IPS DF 4.7 (cell line): Measurements from ENCODE around the gene ADGRG4.

Experiments
- DNase-seq: peaks from one replicate; pipeline ENCODE4 v3.0.0-alpha.2; 2013; ENCODE audit warnings: low spot score; ENCODE audit errors: extremely low read depth

Gene ADGRG4

DNA sequence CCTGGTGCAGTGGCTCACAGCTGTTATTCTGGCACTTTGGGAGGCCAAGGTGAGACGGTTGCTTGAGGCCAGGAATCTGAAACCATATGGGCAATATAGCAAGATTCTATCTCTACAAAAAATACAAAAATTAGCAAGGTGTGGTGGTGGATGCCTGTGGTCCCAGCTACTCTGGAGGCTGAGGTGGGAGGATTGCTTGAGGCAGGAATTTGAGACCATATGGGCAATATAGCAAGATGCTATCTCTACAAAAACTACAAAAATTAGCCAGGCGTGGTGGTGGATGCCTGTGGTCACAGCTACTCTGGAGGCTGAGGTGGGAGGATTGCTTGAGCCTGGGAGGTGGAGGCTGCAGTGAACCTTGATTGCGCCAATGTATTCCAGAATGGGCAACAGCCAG, 2.3 kb downstream of the ADGRG4 start:
- no peak for DNase-seq

DNA sequence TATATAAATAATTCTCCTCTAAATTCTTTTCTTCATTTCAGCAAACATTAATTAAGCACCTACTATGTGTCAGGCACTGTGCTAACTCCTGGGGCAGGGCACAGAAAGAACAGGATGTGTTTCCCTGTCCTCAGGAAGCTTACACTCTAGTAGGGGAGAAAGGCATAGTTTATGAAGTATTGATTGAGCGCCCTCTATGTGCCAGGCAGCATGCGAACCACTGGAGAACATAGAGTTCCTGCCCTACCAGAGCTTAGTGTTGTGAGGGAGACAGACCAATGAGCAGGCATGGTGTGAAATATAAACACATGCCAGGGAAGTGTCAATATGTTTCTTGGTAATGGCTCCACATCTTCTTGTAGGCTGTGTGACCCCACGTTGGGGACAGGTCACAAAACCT, 3.7 kb downstream of the ADGRG4 start:
- DNase-seq, result no peak

DNA sequence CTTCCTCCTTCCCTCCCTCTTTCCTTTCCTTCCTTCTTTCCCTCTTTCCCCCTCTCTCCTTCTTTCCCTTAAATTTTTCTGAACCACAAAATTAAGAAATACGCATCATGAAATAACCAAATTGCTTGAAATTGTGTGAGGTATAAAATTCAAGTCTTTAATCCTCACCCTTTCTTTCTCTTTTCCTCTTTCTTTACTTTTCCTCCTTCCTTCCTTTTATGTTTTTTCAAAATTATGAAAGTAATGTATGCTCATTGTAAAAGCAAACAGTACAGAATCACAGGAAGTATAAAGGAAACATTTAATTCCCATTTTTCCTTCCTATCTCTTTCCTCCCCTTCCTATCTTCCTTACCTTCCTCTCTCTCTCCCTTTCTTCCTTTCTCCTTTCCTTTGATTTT, 5.4 kb downstream of the ADGRG4 start:
- DNase-seq, result no peak

DNA sequence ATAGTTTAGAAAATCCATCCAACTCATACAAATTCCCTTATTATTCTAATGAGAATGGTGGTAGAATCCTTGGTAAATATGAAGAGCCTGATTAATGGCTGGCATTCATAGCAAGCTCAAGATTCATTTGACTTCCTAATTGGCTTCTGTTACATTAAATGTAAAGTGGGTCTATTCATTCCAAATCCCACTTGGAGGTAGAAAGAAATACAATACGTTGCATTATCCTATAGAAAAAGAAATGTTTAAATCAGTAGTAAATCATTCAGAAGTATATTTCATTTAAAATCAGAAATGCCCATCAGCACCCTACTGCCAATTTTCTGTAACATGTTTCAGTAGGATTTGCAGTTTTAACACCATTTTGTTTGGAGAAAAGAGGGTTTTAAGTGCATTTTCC, 6.7 kb downstream of the ADGRG4 start:
- DNase-seq, result no peak

DNA sequence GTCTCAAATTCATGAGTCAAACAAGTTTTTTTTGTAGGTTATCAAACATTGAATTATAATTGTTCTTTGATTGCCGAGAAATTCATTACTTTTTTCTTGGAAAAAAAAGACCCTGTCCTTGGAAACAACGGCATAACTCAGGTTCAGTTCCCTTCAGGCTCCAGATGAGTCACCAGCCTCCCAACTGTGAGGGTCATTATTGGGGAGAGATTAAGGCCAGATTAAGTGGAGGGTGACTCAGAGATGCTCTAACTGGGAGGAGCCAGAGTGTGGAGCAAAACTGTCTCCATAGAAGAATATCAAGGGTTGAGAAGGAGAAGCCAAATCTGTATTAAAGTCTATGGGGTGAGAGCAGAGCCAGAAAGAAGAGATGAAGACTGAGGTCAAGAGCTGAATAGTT, 9.6 kb downstream of the ADGRG4 start:
- no peak for DNase-seq

DNA sequence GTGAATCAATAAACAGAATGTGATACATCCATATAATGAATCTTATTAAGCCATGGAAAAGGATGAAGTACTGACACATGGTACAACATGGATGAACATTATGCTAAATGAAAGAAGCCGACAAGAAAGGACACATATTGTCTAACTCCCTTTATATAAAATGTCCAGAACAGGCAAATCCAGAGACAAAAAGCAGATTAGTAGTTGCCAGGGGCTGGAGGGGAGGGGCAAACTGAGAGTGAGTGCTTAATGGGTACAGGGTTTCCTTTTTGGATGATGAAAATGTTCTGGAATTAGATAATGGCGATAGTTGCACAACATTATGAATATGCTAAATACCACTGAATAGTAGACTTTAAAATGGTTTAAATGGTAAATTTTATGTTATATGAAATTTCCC, 17.4 kb downstream of the ADGRG4 start:
- DNase-seq, result no peak

DNA sequence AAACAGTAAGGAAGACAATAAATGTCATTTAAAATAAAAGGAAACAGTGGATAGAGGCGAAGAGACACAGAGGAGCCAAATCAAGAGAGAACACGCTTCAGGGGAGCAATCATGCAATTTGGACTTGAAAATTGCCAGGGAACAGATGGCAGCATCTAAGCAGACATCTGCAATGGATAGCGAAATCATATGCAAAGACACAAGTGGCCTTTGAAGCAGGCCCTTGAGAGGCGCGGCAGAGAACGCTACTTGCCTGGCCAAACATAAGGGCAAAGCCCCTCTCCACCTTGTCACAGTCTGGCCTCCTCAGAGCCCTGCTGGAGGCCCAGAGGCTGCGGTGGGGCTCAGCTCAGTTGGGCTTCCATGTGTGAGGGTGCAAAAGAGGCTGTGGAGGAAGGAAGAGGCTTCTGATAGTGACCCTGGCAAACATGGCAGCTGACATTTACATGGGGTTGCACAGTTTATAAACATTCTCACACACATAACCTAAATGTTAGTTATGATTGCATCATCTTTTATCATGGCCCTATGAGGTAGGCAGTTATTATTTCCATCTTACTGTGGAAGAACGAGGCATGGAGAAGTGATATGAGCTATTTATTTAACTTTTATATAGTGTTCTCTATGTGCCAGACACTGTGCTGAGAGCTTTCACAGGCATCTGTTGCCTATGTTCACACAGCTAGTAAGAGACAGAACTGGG, 18.3 kb downstream of the ADGRG4 start:
- DNase-seq, result no peak

DNA sequence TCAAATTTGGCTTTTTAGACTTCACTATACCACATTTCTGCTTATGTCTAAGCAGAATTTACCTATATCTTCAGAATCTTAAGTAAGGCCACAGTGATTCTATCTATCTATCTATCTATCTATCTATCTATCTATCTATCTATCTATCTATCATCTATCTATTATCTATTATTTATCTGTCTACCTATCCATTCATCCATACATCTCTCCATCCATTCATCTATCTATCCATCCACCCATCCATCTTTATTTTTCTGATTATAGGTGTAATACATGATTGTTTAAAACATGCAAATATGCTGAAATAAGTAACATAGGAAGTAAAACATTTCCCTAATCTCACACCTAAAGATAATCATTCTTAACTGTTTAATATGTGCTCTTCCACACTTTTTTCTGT, 18.8 kb downstream of the ADGRG4 start:
- no peak for DNase-seq

DNA sequence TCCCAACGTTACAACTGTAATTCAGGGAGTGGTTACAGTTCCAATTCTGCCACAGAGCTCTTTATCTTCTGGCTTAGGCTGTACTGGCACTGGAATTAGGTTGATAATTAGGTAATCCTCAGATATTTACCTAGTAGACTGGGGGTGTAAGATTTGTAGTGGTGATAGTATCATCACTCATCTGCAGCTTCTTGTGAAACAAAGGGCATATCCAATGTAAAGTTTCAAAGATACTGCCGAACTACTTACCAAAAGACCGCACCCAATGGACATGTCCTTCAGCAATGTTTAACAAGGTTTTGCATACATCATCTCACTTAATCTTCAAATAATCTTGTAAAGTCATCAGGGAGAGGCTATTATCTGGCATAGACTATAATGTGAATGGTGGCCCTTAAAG, 20.8 kb downstream of the ADGRG4 start:
- DNase-seq, result no peak

DNA sequence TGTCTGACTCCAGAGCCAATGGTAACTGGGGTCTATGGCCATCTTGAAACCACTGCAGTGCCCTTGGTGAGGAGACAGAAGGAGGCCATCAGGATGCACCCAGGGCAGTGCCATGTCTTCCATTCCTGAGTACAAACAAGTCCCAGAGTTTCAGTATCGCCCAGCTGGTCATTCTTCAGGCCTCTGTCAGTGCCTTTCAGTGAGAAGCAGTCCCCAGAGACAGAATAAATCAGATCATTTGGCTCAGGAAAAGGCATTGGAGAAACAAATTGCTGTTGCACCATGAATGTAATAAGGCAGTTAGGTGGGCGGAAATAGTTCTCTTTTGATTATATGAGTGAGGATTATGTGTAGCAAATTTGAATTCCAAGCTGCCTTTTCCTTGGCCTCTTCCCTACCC, 21.3 kb downstream of the ADGRG4 start:
- DNase-seq, result no peak

DNA sequence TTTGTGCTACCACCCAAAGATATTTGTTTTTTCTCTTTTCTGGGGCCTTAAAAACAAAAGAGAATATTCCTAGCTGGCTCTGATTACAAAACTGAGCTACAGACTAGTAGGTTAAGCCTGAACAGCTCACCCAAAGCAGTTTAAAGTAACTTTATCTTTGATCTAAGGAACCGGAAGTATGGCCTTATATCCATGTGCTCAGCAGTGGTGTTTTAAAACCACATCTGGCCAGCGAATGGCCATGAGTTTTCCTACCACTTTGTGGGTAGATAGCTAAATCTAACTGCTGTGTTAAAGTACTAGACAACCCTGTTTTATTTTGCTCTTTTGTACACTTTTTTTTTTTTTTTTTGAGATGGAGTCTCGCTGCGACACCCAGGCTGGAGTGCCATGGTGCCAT, 24.6 kb downstream of the ADGRG4 start:
- DNase-seq, result no peak

DNA sequence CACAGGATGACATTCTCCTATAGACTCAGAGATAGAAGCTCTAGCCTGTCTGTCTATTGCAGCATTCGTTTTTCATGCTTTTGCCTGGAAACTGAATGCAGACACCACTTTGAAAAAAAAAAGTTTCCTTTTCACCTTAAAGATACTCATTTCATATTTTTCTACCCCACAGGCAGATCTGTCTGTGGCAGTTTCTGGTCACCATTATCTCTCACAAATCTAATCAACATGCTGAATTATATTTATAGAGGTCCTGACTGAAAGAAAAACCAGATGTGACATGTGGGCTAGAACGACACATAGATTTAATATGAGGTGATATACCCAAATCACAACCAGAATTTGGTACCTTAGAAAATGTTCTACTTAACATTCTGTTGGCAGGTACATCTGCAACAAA, 28.2 kb downstream of the ADGRG4 start:
- DNase-seq, result no peak

DNA sequence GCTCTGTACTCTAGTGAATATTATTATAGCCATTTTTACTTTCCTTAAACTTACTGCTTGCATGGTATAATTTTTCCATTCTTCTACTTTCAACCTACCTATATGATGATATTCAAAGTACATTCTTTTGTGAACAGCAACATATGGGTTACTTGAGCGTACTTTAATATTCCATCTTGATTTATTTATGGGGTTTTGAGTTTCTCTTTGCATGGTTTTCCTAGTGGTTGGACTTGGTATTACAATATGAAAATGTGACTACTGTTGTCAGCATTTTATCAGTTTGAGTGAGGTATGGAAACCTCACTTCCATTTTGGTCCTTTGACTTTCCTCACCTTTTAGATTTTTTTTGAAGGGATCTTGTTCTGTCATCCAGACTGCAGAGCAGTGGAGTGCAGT, 35.9 kb downstream of the ADGRG4 start:
- no peak for DNase-seq

DNA sequence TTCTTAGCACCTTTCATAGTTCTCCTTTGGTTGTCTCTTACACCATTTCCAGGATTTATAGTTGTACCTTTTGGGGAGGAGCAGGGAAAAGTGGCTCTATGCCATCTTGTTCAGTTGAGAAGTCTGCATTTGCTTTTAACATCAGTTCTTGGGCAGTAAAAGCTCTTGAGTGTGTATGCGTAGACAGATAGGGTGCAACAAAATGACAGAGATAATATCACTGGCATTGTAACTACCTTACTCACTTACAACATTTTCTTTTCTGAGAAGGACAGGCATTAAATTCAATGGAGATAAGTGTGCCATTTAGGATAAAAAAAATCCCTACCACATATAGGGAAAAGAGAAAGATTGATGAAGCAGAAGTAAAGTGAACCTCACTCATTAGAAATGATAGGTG, 38.9 kb downstream of the ADGRG4 start:
- DNase-seq, result no peak

DNA sequence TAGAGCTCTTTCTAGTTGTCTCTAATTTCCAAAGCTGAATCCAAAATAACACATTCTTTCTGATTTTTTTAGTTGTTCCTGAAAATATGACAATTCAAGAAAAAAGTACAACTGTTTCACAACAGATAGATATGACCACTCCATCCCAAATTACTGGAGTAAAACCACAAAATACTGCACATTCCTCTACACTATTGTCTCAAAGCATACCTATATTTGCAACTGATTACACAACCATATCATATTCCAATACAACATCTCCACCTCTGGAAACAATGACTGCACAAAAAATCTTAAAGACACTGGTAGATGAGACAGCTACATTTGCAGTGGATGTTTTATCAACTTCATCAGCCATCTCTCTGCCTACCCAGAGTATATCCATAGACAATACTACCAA, 43.6 kb downstream of the ADGRG4 start:
- no peak for DNase-seq

DNA sequence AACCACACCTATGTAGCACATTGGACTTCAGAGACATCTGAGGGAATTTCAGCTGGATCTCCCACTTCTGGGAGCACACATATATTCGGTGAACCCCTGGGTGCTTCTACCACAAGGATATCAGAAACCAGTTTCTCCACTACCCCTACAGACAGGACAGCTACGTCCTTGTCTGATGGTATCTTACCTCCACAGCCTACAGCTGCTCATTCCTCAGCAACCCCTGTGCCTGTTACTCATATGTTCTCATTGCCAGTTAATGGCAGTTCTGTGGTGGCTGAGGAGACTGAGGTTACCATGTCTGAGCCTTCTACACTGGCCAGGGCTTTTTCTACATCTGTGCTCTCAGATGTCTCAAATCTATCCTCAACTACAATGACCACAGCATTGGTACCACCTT, 45.7 kb downstream of the ADGRG4 start:
- no peak for DNase-seq

DNA sequence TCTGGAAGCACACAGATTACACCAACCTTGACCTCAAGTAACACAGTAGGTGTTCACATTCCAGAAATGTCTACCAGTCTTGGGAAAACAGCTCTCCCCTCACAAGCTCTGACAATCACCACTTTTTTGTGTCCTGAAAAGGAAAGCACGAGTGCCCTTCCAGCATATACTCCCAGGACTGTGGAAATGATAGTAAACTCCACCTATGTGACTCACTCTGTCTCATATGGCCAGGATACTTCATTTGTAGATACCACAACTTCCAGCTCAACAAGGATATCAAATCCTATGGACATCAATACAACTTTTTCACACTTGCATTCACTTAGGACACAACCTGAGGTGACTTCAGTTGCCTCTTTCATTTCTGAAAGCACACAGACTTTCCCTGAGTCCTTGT, 46.9 kb downstream of the ADGRG4 start:
- DNase-seq, result no peak

DNA sequence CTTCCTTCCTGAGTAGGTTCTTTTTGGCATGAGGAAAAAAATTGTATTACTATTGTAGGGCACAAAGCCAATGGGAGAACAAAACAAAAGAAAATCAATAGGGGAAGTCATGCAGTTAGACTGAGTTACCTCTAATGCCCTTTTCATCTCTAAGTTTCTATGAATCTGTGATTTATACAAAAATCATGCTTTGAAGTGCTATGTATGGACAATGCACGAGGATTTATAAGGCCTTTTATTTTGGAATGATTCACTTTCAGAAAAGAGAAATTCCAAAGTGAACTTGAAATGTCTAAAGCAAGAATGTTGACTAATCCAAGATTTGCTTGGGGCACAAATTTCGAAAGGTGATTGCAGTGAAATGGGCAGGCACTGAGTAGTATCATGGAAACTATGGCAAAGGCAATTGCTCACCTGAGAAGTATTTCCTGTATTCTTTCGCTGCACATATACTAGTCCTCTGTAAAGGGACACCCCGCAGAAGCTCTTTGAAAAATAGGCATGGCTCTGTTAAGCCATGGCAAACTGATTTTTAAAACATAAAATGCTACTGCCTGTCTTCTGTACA, 52.8 kb downstream of the ADGRG4 start:
- DNase-seq, result no peak

DNA sequence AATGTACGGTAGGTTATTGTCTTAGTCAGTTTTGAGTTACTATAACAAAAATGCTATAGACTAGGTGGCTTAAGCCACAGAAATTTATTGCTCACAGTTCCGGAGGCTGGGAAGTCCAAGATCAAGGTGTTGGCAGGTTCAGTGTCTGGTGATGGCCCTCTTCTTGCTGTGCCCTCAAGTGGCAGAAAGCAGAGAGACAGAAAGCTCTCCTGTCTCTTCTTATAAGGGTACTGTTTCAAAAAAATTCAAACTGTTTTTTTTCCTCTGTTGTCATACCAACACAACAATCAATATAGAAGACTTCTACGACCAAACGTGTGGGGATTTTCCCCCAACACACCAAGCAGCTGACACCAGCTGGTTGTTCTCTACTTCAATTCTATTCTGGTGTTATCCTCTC, 53.4 kb downstream of the ADGRG4 start:
- no peak for DNase-seq

DNA sequence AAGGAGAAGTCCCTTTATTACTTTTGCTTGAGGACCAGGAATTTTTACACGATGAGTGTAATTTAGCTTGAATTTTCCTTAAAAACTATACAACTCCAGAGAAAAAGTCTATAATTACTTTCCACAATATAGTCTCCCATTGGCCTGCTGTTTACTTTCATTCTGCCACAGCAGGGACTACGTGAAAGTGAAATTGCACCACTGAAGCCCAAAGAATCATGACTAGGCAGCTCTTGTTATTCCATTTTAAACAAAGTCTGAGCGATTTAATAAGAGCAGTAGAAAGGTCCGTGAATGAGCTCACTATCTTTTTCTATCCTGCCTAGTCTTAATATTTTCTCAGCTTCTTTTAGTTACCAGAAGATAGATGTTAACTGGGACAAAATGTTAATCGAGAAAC, 68.6 kb downstream of the ADGRG4 start:
- DNase-seq, result no peak

DNA sequence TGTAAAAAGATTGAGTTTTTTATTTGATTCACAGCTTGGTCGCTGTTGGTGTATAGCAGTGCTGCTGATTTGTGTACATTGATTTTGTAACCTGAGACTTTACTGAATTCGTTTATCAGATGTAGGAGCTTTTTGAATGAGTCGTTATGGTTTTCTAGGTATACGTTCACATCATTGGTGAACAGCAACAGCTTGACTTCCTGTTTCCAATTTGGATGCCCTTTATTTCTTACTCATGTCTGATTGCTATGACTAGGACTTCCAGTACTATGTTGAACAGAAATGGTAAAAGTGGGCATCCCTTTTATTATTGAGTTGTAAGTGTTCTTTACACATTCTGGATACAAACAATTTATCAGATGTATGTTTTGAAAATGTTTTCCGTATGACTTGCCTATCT, 76.0 kb downstream of the ADGRG4 start:
- DNase-seq, result no peak

DNA sequence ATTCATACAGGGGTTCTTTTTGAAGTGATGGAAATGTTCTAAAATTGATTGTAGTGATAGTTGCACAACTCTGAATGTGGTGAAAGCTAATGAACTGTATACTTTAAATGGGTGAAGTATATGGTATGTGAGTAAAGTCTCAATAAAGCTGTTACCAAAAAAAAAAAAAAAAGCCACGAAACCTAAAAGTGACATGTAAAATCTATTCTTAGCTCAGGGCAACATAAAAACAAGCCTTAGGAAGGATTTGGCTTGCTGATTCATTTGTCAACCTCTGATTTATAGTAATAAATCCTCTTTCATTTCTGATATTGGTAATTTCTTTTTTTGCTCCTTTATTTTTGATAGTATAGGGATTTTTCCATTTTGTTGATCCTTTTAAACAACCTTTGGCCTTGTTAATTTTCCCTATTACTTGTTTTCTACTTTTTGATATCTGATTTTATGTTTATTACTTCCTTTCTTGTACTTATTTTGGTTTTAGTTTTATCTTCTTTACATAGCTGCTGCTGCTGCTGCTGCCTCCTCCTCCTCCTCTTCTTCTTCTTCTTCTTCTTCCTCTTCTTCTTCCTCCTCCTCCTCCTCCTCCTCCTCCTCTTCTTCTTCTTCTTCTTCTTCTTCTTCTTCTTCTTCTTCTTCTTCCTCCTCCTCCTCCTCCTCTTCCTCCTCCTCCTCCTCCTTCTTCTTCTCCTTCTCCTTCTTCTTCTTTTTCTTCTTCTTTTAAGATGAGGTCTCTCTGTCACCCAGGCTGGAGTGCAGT, 79.4 kb downstream of the ADGRG4 start:
- DNase-seq, result no peak

DNA sequence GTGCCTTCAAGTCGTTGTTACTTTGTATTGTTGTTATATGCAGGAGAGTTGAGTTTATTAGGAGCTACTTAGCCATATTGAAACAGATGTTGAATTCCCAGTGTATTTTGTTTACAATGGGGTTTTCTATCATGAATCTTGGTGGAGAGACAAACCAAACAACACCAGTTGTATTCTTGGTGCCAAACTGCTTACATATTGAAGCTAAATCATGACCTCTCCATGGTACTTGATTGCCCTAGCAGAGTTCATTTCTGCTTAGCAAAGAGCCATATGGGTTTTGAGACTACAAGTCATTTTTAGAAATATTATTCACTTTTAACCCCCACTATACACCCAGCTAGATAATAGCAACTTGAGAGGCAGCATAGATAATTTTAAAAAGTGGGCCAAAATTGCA, 85.4 kb downstream of the ADGRG4 start:
- DNase-seq, result no peak
